ENCODE results near the gene CNP.

DNA sequence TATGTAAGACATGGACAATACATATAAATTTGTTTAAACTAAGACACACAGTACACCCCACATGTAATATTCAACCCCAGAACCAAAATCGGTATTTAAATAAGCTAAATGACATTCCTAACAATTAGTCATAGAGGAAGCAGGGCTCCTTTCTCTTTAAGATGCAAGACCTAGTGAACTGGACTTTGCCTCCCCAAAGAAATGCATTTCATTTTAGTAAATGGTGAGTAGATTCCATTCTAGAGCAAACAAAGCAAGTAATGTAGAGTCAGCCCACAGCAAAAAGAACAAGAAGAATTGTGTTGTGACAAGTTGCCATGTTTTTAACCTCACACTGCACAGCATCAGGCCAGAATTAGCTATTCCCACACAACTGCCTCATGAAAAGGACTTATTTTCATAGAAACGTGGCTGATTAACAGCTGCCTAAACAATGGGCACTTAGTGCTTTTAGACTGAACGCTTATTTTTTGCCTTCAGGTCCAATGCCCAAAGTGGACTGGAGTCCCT, 36.3 kb downstream of the CNP start:
- TF ChIP-seq, protein P1, sequence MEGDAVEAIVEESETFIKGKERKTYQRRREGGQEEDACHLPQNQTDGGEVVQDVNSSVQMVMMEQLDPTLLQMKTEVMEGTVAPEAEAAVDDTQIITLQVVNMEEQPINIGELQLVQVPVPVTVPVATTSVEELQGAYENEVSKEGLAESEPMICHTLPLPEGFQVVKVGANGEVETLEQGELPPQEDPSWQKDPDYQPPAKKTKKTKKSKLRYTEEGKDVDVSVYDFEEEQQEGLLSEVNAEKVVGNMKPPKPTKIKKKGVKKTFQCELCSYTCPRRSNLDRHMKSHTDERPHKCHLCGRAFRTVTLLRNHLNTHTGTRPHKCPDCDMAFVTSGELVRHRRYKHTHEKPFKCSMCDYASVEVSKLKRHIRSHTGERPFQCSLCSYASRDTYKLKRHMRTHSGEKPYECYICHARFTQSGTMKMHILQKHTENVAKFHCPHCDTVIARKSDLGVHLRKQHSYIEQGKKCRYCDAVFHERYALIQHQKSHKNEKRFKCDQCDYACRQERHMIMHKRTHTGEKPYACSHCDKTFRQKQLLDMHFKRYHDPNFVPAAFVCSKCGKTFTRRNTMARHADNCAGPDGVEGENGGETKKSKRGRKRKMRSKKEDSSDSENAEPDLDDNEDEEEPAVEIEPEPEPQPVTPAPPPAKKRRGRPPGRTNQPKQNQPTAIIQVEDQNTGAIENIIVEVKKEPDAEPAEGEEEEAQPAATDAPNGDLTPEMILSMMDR (IDR thresholded peaks at IDR 0.05): no peak
- TF ChIP-seq POLR2A (IDR thresholded peaks at IDR 0.05): no peak
